NCI-H2196 (cell line): ENCODE measurements around the gene PSMB7.

ENCODE experiments used
- DNase-seq: peaks from one replicate; lab custom pipeline; 2025; ENCODE audit not compliant: unreplicated experiment; lab: John Stamatoyannopoulos, UW

The PSMB7 gene

GRCh38 chr9:124303762-124304161 is 111.5 kb downstream of the PSMB7 start:
- no peak for DNase-seq
